ENCODE results near the gene EGFR.

DNA sequence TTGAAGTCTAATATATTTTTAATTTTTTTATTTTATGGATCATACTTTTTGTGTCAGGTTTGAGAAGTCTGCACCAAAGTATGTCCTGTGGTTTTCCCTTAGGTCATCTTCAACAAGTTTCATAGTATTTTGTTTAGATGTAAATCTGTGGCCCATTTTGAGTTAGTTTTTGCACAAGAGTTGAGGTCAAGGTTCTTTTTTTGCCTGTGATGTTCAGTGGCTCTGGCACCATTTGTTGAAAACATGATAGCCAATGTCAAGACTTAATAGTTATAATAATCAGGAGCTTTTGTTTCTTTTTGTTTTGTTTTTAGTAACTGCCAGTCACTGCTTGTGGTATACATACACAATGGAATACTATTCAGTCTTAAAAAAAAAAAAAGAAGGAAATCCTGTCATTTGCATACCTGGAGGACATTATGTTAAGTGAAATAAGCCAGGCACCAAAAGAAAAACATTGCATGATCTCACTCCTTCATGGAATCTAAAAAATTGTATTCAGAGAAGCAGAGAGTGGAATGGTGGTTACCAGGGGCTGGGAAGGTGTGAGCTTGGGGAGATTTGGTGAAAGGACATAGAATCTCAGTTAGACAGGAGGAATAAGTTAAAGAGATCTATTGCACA, 61.3 kb downstream of the EGFR start:
- TF ChIP-seq, protein P1, sequence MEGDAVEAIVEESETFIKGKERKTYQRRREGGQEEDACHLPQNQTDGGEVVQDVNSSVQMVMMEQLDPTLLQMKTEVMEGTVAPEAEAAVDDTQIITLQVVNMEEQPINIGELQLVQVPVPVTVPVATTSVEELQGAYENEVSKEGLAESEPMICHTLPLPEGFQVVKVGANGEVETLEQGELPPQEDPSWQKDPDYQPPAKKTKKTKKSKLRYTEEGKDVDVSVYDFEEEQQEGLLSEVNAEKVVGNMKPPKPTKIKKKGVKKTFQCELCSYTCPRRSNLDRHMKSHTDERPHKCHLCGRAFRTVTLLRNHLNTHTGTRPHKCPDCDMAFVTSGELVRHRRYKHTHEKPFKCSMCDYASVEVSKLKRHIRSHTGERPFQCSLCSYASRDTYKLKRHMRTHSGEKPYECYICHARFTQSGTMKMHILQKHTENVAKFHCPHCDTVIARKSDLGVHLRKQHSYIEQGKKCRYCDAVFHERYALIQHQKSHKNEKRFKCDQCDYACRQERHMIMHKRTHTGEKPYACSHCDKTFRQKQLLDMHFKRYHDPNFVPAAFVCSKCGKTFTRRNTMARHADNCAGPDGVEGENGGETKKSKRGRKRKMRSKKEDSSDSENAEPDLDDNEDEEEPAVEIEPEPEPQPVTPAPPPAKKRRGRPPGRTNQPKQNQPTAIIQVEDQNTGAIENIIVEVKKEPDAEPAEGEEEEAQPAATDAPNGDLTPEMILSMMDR (IDR thresholded peaks at IDR 0.05; ENCODE audit: borderline replicate concordance, extremely low read depth, low read length, poor library complexity, severe bottlenecking) = no peak
- no peak for TF ChIP-seq EZH2 (IDR thresholded peaks at IDR 0.05; ENCODE audit: borderline replicate concordance, low read depth, low read length, severe bottlenecking)
